Stomach (tissue), 9 donors: ENCODE data around the gene TSPAN3. TPM values are rescaled to one million over a fixed set of nuclear protein-coding genes. Genes with fewer than 3 reads are reported as not detected.

Source experiments
- DNase-seq, 2 donors: peaks; one replicate each; pipeline versions ENCODE4 v3.0.0 to v3.0.0-alpha.2; 2013 to 2019
- H3K27ac ChIP-seq, 5 donors: fragments of 200-600 bp in 4 of 5; sonication (generic) in 4 of 5; one replicate each; pipeline ENCODE4 v1.5.1; 2013 to 2019; ENCODE audit warnings: mild to moderate bottlenecking in 1 of 5, moderate library complexity in 1 of 5
- H3K27me3 ChIP-seq, 3 donors: fragments of 200-600 bp; sonication (generic); one replicate each; pipeline ENCODE4 v1.5.1; 2017 to 2019; ENCODE audit warnings: mixed run types in 1 of 3
- H3K36me3 ChIP-seq, 4 donors: fragments of 200-600 bp; sonication (generic); 1 replicate in 3 of 4; 2 replicates in 1 of 4; pipeline ENCODE4 v1.5.1; 2016 to 2019
- H3K4me1 ChIP-seq, 4 donors: fragments of 200-600 bp; sonication (generic); one replicate each; pipeline ENCODE4 v1.5.1; 2016 to 2019
- H3K4me3 ChIP-seq, 4 donors: fragments of 200-600 bp; sonication (generic) in 3 of 4; one replicate each; pipeline ENCODE4 v1.5.1; 2016 to 2019; ENCODE audit warnings: mild to moderate bottlenecking in 1 of 4
- H3K9me3 ChIP-seq, 4 donors: fragments of 200-600 bp; sonication (generic); one replicate each; pipeline ENCODE4 v1.5.1; 2016 to 2019
- CTCF ChIP-seq, 7 experiments: fragments of 450-650 bp in 4 of 7; fragments of 200-600 bp in 3 of 7; sonication (generic) in 3 of 7; IDR thresholded peaks; one replicate each; pipeline ENCODE4 v1.5.1; 2016 to 2019; ENCODE audit warnings: antibody characterized with exemption in 7 of 7, control low read depth in 2 of 7, mild to moderate bottlenecking in 1 of 7
- EP300 ChIP-seq: sonication (generic); formaldehyde crosslinking; IDR thresholded peaks from one replicate; pipeline ENCODE4 v1.6.1; 2017; ENCODE audit warnings: antibody characterized with exemption
- POLR2A ChIP-seq, 4 donors: fragments of 450-650 bp; IDR thresholded peaks; one replicate each; pipeline ENCODE4 v1.6.1; 2016; ENCODE audit warnings: antibody characterized with exemption in 4 of 4, control low read depth in 2 of 4, mild to moderate bottlenecking in 1 of 4, moderate library complexity in 1 of 4
- POLR2AphosphoS5 ChIP-seq, 3 donors: sonication (generic); formaldehyde crosslinking; IDR thresholded peaks; one replicate each; pipeline ENCODE4 v1.6.1; 2016; ENCODE audit warnings: antibody characterized with exemption in 3 of 3
- WGBS, 5 donors: extraction: QIAGEN DNeasy Blood & Tissue Kit in 3 of 5; methylation state at CpG; one replicate each; pipeline versions ENCODE4 v1.1.5 to v1.1.7; 2013 to 2018; 5-methylcytosine and 5-hydroxymethylcytosine counted together
- intact Hi-C: fragments of 100-400 bp; cut with DNase I; formaldehyde crosslinking; loops from one replicate; pipeline ENCODE4 v1.15.1; 2023; ENCODE audit warnings: low total_unique reads
- polyA plus RNA-seq, 3 donors: library from polyadenylated mRNA; stranded (reverse); fragments of 200-250 nt; gene quantifications; one replicate each; pipeline ENCODE4 v1.2.3, GENCODE V29; 2013
- total RNA-seq, 5 donors: library from RNA; depleted of rRNA; stranded (reverse); fragments of >200 nt; gene quantifications; one replicate each; pipeline versions ENCODE4 v1.1.0 to v1.2.3, GENCODE V29; 2014 to 2016
- donor health status: healthy with polysubstance abuse.
- donor health status: Bipolar disorder and iron deficiency.
- donor health status: healthy.

TSPAN3 gene
- total and polyA plus RNA-seq, 8 donors = 42.9 to 390 (median 99.7) TPM

- Histone ChIP-seq H3K4me3 (peak overlapping the region; percentile 63 to 83 (median 78)), H3K27ac (peak overlapping the region; percentile 89 to 98 (median 93)), H3K9me3 (no peaks in the 10 kb centered on the region), H3K4me1 (peaks cover 34 to 56% (median 43%) of the 10 kb centered on the region in 4 donors), H3K36me3 (no peaks in the 10 kb centered on the region), H3K27me3 (no peaks in the 10 kb centered on the region)
- intact Hi-C loops = no loop called here
- no peak for DNase-seq
- TF ChIP-seq POLR2AphosphoS5 (IDR thresholded peaks at IDR 0.05) (no peak), POLR2A (IDR thresholded peaks at IDR 0.05) (no peak), CTCF (IDR thresholded peaks at IDR 0.05) (no peak), EP300 (no peak)
- 0 to 2% (median 0%) methylated on average over 10 to 18 of the region's 18 CpGs for WGBS, 5 donors
Observed at GRCh38 chr15:77070180-77070494, 772 bp downstream of the TSPAN3 start.

DNA sequence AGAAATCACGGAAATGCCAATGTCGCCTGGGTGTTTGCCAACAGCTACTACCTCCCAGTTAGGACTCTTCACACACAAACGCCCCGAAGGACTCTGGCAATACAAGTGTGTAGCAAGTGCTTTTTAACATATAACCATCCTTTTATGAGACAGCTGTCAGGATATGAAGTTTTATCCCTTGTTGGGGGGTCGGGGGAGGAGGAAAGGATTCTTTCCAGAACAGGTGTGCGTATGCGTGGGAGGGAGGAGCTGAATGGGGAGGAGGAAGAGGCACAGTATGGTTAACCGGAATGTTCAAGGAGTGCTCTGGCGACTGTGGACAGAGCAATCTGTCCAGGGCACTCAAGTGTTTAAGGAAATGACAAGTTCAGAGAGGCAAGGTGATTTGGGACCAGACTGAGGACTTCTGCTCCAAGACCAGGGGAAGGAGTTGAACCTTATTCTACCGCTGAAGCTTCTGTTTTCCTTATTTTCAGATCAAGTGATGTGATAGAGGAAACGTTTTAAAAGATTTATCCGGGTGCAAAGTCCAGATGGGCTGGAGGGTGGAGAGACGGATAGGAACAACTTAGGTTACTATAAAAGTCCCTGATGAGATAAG lies 1.3 kb downstream of the TSPAN3 start:
- Histone ChIP-seq H3K36me3 (no peaks in the 10 kb centered on the region), H3K4me3 (peak overlapping the region; percentile 63 to 83 (median 78)), H3K27ac (peak overlapping the region; percentile 83 to 93 (median 92)), H3K27me3 (no peaks in the 10 kb centered on the region), H3K4me1 (peaks cover 36 to 61% (median 48%) of the 10 kb centered on the region in 4 donors), H3K9me3 (no peaks in the 10 kb centered on the region)
- DNase-seq = peak; percentile 47 to 73
- 12 to 26% (median 13%) methylated on average over 13 of the region's 13 CpGs for WGBS, 5 donors
- TF ChIP-seq EP300 = no peak
- peak in 2 of 3 donors; percentile 21 to 56 for TF ChIP-seq POLR2AphosphoS5 (IDR thresholded peaks at IDR 0.05)
- intact Hi-C loops = no loop called here

GRCh38 chr15:77068633-77069032 lies 2.3 kb downstream of the TSPAN3 start:
- Histone ChIP-seq H3K27ac (peak overlapping the region in 3 of 5 donors; percentile 62 to 93 (median 92)), H3K36me3 (no peaks in the 10 kb centered on the region), H3K4me3 (peak overlapping the region in 1 of 4 donors; percentile 5), H3K4me1 (peaks cover 44 to 71% (median 58%) of the 10 kb centered on the region in 4 donors), H3K27me3 (no peaks in the 10 kb centered on the region), H3K9me3 (no peaks in the 10 kb centered on the region)
- no peak for DNase-seq
- WGBS, 5 donors = 78 to 87% (median 86%) methylated on average over 7 of the region's 7 CpGs
- TF ChIP-seq CTCF (IDR thresholded peaks at IDR 0.05) = no peak
- intact Hi-C loops = no loop called here

DNA sequence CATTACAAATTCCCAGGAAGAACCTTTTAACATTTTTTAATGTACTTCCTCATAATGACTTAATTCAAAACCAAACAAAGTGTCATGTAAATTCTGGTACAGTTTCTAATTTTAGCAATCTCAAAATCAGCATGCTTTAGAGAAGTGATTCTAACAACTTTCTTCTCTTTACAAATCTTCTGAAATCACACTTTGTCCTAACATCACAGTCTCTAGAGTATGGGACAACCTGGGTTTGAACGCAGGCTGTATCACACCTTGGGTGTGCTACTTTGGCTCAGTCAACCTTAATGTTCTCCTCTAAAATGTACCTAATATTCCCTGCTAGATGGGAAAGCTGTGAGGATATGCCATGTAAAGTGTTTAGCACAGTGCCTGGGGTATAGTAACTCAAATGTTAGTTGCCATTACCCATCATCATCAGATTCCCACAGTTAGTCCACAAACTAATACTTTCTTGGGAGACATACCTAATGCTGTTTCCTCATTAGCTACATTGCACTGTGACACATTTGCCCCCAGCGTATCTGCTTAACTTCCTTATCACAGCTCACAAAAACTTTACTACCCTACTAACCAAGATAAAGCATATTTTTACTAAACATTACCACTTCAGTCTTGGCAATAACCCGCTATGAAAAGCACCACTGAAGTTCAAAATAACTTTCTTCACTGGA lies 3.1 kb downstream of the TSPAN3 start:
- Histone ChIP-seq H3K36me3 (no peaks in the 10 kb centered on the region), H3K27me3 (no peaks in the 10 kb centered on the region), H3K9me3 (no peaks in the 10 kb centered on the region), H3K27ac (peak overlapping the region; percentile 62 to 93 (median 92)), H3K4me1 (peaks cover 46 to 79% (median 63%) of the 10 kb centered on the region in 4 donors), H3K4me3 (no peak overlapping the region)
- intact Hi-C loops = no loop called here
- peak in 1 of 2 donors; percentile 35 for DNase-seq
- no peak for TF ChIP-seq POLR2A (IDR thresholded peaks at IDR 0.05)
- 25 to 42% (median 35%) methylated on average over 3 of the region's 3 CpGs for WGBS, 5 donors

DNA sequence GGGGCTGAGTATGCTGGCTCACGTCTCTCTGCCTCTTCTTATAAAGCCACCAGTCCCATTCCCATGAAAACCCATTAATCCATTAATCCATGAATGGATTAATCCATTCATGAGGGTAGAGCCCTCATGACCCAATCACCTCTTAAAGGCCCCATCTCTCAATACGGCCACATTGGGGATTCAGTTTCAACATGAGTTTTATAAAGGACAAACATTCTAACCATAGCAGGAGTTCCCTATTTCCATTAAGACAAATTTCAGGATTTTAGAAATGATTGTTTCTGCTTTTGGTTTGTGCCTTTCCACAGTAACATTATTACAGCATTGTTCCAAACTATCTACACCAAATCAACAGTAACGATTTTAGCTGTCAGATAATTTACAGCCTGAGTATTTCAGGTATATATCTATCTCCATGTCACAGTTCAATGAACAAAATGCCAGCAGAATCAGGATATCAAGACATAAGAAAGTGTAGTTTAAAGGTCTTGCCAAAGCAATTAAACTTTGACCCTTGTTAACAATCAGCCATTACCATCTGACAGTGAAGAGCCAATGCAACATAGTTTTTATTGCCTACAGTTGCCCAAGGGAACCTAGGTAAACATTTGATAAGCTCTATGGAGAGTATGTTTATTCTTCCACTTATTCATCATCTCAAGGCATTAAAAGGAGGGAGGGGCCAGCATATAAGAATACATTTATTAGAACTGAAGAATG lies 3.8 kb downstream of the TSPAN3 start:
- no peak overlapping the region for H3K4me3 ChIP-seq
- H3K4me1 ChIP-seq = peaks cover 46 to 84% (median 66%) of the 10 kb centered on the region in 4 donors
- DNase-seq = peak in 1 of 2 donors; percentile 85
- H3K36me3 ChIP-seq = no peaks in the 10 kb centered on the region
- TF ChIP-seq EP300 (no peak), CTCF (IDR thresholded peaks at IDR 0.05) (no peak), POLR2AphosphoS5 (IDR thresholded peaks at IDR 0.05) (peak in 2 of 3 donors; percentile 69 to 72), POLR2A (IDR thresholded peaks at IDR 0.05) (no peak)
- 44 to 57% (median 48%) methylated on average over 3 of the region's 3 CpGs for WGBS, 5 donors
- no peaks in the 10 kb centered on the region for H3K27me3 ChIP-seq
- no peaks in the 10 kb centered on the region for H3K9me3 ChIP-seq
- H3K27ac ChIP-seq = peak overlapping the region; percentile 28 to 93 (median 65)
- intact Hi-C loops = no loop called here
